ENCODE measurements around the gene NET1. TPM values are rescaled to one million over a fixed set of nuclear protein-coding genes. Genes with fewer than 3 reads are reported as not detected.

NET1 gene
- total and polyA plus RNA-seq, 2 experiments from 2014 or later = 36.5 to 42.9 TPM

GRCh38 chr10:5485290-5485689, 72.9 kb downstream of the NET1 start:
- Histone ChIP-seq H3K4me2 (ENCODE audit: unreplicated experiment) (no peak overlapping the region), H4K20me1 (ENCODE audit: insufficient read depth) (no peaks in the 10 kb centered on the region), H3K27me3 (replicated peaks; ENCODE audit: insufficient read depth) (no peaks in the 10 kb centered on the region), H3F3A (ENCODE audit: insufficient read depth) (no peaks in the 10 kb centered on the region), H3K36me3 (ENCODE audit: low read depth) (no peaks in the 10 kb centered on the region), H2AFZ (no peak overlapping the region), H3K9me3 (ENCODE audit: low read depth) (no peaks in the 10 kb centered on the region), H3K9me2 (ENCODE audit: insufficient read depth) (no peaks in the 10 kb centered on the region), H3K27ac (no peak overlapping the region), H3K79me2 (ENCODE audit: insufficient read depth) (no peaks in the 10 kb centered on the region), H3K4me3 (no peak overlapping the region), H3K9ac (no peak overlapping the region), H3K4me1 (ENCODE audit: insufficient read depth) (no peaks in the 10 kb centered on the region)
- in situ Hi-C loops (cut with MboI) = no loop called here
- 80 to 81% methylated on average over 14 of the region's 14 CpGs for WGBS, 2 experiments (ENCODE audit: low coverage in 1 of 2, low lambda C conversion rate in 2 of 2, missing lambda C conversion rate in 2 of 2)
- no peak for DNase-seq
- TF ChIP-seq EZH2 (IDR thresholded peaks at IDR 0.05; ENCODE audit: insufficient read depth, poor library complexity, severe bottlenecking) (no peak), EZH2phosphoT487 (IDR thresholded peaks at IDR 0.05; ENCODE audit: insufficient read depth, low read depth) (no peak)

GRCh38 chr10:5485948-5486852, 73.8 kb downstream of the NET1 start:
- H3K27me3 ChIP-seq (replicated peaks; ENCODE audit: insufficient read depth) = no peaks in the 10 kb centered on the region
- in situ Hi-C loops (cut with MboI) = no loop called here
- H4K20me1 ChIP-seq (ENCODE audit: insufficient read depth) = no peaks in the 10 kb centered on the region
- H3K9ac ChIP-seq = no peak overlapping the region
- no peaks in the 10 kb centered on the region for H3K9me2 ChIP-seq (ENCODE audit: insufficient read depth)
- no peaks in the 10 kb centered on the region for H3F3A ChIP-seq (ENCODE audit: insufficient read depth)
- WGBS, 2 experiments (ENCODE audit: low coverage in 1 of 2, low lambda C conversion rate in 2 of 2, missing lambda C conversion rate in 2 of 2) = 82 to 85% methylated on average over 13 of the region's 13 CpGs
- TF ChIP-seq EZH2 (IDR thresholded peaks at IDR 0.05; ENCODE audit: insufficient read depth, poor library complexity, severe bottlenecking) (no peak), EZH2phosphoT487 (IDR thresholded peaks at IDR 0.05; ENCODE audit: insufficient read depth, low read depth) (no peak)
- H3K9me3 ChIP-seq (ENCODE audit: low read depth) = no peaks in the 10 kb centered on the region
- H3K4me1 ChIP-seq (ENCODE audit: insufficient read depth) = no peaks in the 10 kb centered on the region
- no peak overlapping the region for H3K4me2 ChIP-seq (ENCODE audit: unreplicated experiment)
- DNase-seq = no peak
- no peak overlapping the region for H3K27ac ChIP-seq
- no peaks in the 10 kb centered on the region for H3K36me3 ChIP-seq (ENCODE audit: low read depth)
- H2AFZ ChIP-seq = no peak overlapping the region
- no peaks in the 10 kb centered on the region for H3K79me2 ChIP-seq (ENCODE audit: insufficient read depth)
- no peak overlapping the region for H3K4me3 ChIP-seq

GRCh38 chr10:5486853-5487235, 74.5 kb downstream of the NET1 start:
- Histone ChIP-seq H3K4me2 (ENCODE audit: unreplicated experiment) (no peak overlapping the region), H2AFZ (no peak overlapping the region), H3K4me3 (no peak overlapping the region), H3K9me3 (ENCODE audit: low read depth) (no peaks in the 10 kb centered on the region), H3K9me2 (ENCODE audit: insufficient read depth) (no peaks in the 10 kb centered on the region), H3K79me2 (ENCODE audit: insufficient read depth) (no peaks in the 10 kb centered on the region), H3K36me3 (ENCODE audit: low read depth) (no peaks in the 10 kb centered on the region), H3K27me3 (replicated peaks; ENCODE audit: insufficient read depth) (no peaks in the 10 kb centered on the region), H3K9ac (no peak overlapping the region), H3K27ac (no peak overlapping the region), H4K20me1 (ENCODE audit: insufficient read depth) (no peaks in the 10 kb centered on the region), H3F3A (ENCODE audit: insufficient read depth) (no peaks in the 10 kb centered on the region), H3K4me1 (ENCODE audit: insufficient read depth) (no peaks in the 10 kb centered on the region)
- no peak for DNase-seq
- 28 to 36% methylated on average over 6 to 9 of the region's 9 CpGs for WGBS, 2 experiments (ENCODE audit: low coverage in 1 of 2, low lambda C conversion rate in 2 of 2, missing lambda C conversion rate in 2 of 2)
- no peak for TF ChIP-seq EZH2 (IDR thresholded peaks at IDR 0.05; ENCODE audit: insufficient read depth, poor library complexity, severe bottlenecking)
- no peak for TF ChIP-seq EZH2phosphoT487 (IDR thresholded peaks at IDR 0.05; ENCODE audit: insufficient read depth, low read depth)
- in situ Hi-C loops (cut with MboI) = no loop called here

DNA sequence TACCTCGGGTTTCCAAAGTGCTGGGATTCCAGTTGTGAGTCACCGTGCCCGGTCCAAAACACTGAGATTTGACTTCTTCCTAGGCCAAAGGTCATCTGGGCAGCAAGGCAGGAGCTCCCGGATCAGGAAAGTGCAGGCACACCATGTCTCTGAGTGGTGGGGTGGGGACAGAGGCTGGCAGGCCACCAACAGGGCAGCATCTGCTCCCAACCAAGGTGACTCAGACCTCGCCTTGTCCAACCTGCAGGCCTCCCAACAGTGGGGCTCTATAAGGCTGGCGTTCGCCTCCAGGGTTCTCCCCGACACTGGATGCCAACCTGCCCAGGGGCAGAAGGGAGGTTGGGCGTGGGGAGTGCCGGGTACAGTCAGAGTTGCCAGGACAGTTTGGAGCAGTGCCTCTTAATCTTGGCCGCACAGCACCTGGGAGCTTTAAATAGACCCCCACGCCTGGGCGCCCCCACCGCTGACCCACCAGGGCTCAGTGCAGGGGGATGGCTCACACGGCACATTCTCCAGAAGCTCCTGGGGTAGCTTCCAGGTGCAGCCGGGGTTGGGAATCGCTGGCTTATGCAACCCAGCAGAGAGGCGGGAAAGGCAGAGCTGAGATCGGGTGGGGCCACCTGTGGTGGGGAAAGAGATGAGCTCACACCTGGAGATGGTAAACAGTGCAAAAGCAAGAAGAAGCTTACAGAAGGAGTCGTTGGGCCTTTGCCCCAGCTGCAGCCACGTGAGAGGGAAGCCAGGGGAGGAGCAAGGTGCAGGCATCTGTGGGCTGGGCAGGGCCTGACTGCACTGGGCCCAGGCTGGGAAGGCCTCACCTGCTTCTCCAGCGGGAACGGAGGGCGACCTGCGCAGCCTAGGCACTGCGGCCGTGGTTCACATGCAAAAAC, 76.2 kb downstream of the NET1 start:
- Histone ChIP-seq H2AFZ (no peak overlapping the region), H3K27ac (no peak overlapping the region), H3K79me2 (ENCODE audit: insufficient read depth) (no peaks in the 10 kb centered on the region), H3K27me3 (replicated peaks; ENCODE audit: insufficient read depth) (no peaks in the 10 kb centered on the region), H3K9me3 (ENCODE audit: low read depth) (no peaks in the 10 kb centered on the region), H3K4me3 (no peak overlapping the region), H3K36me3 (ENCODE audit: low read depth) (no peaks in the 10 kb centered on the region), H3K9ac (no peak overlapping the region), H4K20me1 (ENCODE audit: insufficient read depth) (no peaks in the 10 kb centered on the region), H3K9me2 (ENCODE audit: insufficient read depth) (no peaks in the 10 kb centered on the region), H3K4me2 (ENCODE audit: unreplicated experiment) (no peak overlapping the region), H3K4me1 (ENCODE audit: insufficient read depth) (no peaks in the 10 kb centered on the region), H3F3A (ENCODE audit: insufficient read depth) (no peaks in the 10 kb centered on the region)
- no peak for DNase-seq
- TF ChIP-seq EZH2phosphoT487 (IDR thresholded peaks at IDR 0.05; ENCODE audit: insufficient read depth, low read depth) (no peak), EZH2 (IDR thresholded peaks at IDR 0.05; ENCODE audit: insufficient read depth, poor library complexity, severe bottlenecking) (no peak)
- in situ Hi-C loops (cut with MboI) = no loop called here
- WGBS, 2 experiments (ENCODE audit: low coverage in 1 of 2, low lambda C conversion rate in 2 of 2, missing lambda C conversion rate in 2 of 2) = 90% methylated on average over 27 of the region's 27 CpGs

All from GM23248 (cell line).